ENCODE measurements around the gene RBM33.

The RBM33 gene

DNA sequence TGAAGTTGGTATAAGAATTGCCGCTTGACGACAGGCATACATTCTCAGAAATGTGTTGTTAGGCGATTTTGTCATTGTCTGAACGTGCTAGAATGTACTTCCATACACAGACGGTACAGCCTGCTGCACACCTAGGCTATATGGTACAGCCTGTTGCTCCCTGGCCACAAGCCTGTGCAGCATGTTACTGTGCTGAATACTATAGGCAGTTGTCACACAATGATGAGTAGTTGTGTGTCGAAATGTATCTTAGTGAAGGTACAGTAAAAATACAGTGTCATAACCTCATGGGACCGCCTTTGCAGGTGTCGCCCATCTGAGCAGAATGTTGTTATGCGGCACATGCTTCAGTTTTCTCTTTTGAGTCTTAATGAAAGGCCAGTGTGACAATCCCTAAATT, 101.3 kb downstream of the RBM33 start:
- Histone ChIP-seq H2AFZ (ENCODE audit: low read length) (no peak overlapping the region), H3K27me3 (replicated peaks; ENCODE audit: insufficient read depth, low read length) (no peaks in the 10 kb centered on the region), H3K27ac (ENCODE audit: low read length) (peak overlapping the region; percentile 89), H3K9me3 (replicated peaks; ENCODE audit: insufficient read depth, low read length) (no peaks in the 10 kb centered on the region), H3K4me1 (ENCODE audit: low read length) (peaks cover 90% of the 10 kb centered on the region), H3K9me2 (replicated peaks; ENCODE audit: insufficient read depth, low read length) (no peaks in the 10 kb centered on the region), H3F3A (ENCODE audit: insufficient read depth, low read length) (peaks cover 49% of the 10 kb centered on the region), H3K79me2 (ENCODE audit: low read length) (peaks cover 76% of the 10 kb centered on the region), H3K36me3 (replicated peaks; ENCODE audit: insufficient read depth, low read length) (peaks cover 21% of the 10 kb centered on the region), H3K4me2 (ENCODE audit: low read depth, low read length) (peak overlapping the region; percentile 44), H3K9ac (ENCODE audit: low read length) (peak overlapping the region; percentile 22), H3K4me3 (ENCODE audit: low read length) (no peak overlapping the region), H4K20me1 (ENCODE audit: insufficient read depth, low read length) (no peaks in the 10 kb centered on the region)
- no peak for DNase-seq
- TF ChIP-seq EZH2phosphoT487 (IDR thresholded peaks at IDR 0.05; ENCODE audit: low read length): no peak
- no peak for TF ChIP-seq EZH2 (optimal IDR thresholded peaks at IDR 0.05; ENCODE audit: low read depth, low read length)
- TF ChIP-seq, protein P1, sequence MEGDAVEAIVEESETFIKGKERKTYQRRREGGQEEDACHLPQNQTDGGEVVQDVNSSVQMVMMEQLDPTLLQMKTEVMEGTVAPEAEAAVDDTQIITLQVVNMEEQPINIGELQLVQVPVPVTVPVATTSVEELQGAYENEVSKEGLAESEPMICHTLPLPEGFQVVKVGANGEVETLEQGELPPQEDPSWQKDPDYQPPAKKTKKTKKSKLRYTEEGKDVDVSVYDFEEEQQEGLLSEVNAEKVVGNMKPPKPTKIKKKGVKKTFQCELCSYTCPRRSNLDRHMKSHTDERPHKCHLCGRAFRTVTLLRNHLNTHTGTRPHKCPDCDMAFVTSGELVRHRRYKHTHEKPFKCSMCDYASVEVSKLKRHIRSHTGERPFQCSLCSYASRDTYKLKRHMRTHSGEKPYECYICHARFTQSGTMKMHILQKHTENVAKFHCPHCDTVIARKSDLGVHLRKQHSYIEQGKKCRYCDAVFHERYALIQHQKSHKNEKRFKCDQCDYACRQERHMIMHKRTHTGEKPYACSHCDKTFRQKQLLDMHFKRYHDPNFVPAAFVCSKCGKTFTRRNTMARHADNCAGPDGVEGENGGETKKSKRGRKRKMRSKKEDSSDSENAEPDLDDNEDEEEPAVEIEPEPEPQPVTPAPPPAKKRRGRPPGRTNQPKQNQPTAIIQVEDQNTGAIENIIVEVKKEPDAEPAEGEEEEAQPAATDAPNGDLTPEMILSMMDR (IDR thresholded peaks at IDR 0.05; ENCODE audit: low read length): no peak

DNA sequence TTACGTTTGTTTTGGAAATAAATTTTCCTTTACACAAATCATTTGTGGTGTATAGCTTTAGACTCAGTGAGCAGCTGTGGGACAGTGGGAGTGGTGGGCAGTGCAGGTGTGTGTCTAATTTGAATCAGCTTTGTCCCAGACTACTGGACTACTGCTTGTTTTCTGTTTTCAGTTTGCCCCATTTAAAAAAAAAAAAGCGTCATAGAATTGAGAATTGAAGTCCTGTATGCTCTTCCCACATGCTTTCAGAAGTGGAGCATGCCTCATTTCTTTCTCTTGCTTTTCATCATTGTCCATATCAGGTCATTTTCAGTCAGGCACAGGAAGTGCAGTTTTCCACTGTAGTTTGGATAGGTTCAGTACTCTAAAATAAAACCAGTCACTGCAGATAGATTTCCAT, 101.7 kb downstream of the RBM33 start:
- no peaks in the 10 kb centered on the region for H4K20me1 ChIP-seq (ENCODE audit: insufficient read depth, low read length)
- peaks cover 90% of the 10 kb centered on the region for H3K4me1 ChIP-seq (ENCODE audit: low read length)
- TF ChIP-seq EZH2 (optimal IDR thresholded peaks at IDR 0.05; ENCODE audit: low read depth, low read length): no peak
- no peak for TF ChIP-seq EZH2phosphoT487 (IDR thresholded peaks at IDR 0.05; ENCODE audit: low read length)
- TF ChIP-seq, protein P1 (IDR thresholded peaks at IDR 0.05; ENCODE audit: low read length): no peak
- H3K27me3 ChIP-seq (replicated peaks; ENCODE audit: insufficient read depth, low read length): no peaks in the 10 kb centered on the region
- no peak overlapping the region for H2AFZ ChIP-seq (ENCODE audit: low read length)
- no peaks in the 10 kb centered on the region for H3K9me2 ChIP-seq (replicated peaks; ENCODE audit: insufficient read depth, low read length)
- no peaks in the 10 kb centered on the region for H3K9me3 ChIP-seq (replicated peaks; ENCODE audit: insufficient read depth, low read length)
- peak; percentile 71 for DNase-seq
- peak overlapping the region; percentile 45 for H3K4me2 ChIP-seq (ENCODE audit: low read depth, low read length)
- H3K27ac ChIP-seq (ENCODE audit: low read length): peak overlapping the region; percentile 89
- no peak overlapping the region; the same call in 1 of the 2 replicates for H3K4me3 ChIP-seq (ENCODE audit: low read length)
- H3K36me3 ChIP-seq (replicated peaks; ENCODE audit: insufficient read depth, low read length): peaks cover 21% of the 10 kb centered on the region
- H3K9ac ChIP-seq (ENCODE audit: low read length): peak overlapping the region; percentile 37
- H3K79me2 ChIP-seq (ENCODE audit: low read length): peaks cover 80% of the 10 kb centered on the region
- H3F3A ChIP-seq (ENCODE audit: insufficient read depth, low read length): peaks cover 44% of the 10 kb centered on the region

DNA sequence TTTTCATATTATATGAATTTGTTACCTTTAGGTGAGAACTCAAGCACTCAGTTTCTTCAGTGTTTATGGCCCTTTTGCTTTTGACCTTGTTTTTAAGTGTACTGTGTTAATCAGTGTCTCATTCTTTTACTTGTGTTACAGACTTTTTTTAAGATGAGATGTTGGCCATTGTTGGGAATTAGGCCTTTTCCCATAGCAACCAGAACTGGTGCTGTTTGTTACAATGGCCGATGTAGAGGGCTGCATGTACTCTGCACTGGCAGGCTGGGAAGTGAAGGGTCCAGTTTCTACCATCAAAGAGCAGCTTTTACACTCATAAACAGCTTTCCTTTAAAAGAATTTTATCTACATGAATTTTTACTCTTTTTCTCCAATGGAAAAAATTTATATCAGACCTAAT, 102.7 kb downstream of the RBM33 start:
- H3K4me1 ChIP-seq (ENCODE audit: low read length): peaks cover 92% of the 10 kb centered on the region
- TF ChIP-seq EZH2 (optimal IDR thresholded peaks at IDR 0.05; ENCODE audit: low read depth, low read length) (no peak), EZH2phosphoT487 (IDR thresholded peaks at IDR 0.05; ENCODE audit: low read length) (no peak)
- TF ChIP-seq, protein P1 (IDR thresholded peaks at IDR 0.05; ENCODE audit: low read length): no peak
- peak overlapping the region; percentile 45 for H3K4me2 ChIP-seq (ENCODE audit: low read depth, low read length)
- H3K27me3 ChIP-seq (replicated peaks; ENCODE audit: insufficient read depth, low read length): no peaks in the 10 kb centered on the region
- DNase-seq: no peak
- H3K9ac ChIP-seq (ENCODE audit: low read length): 0 out of 2 replicates have a peak overlapping the region, but pooled peaks have one; percentile 37
- H3K27ac ChIP-seq (ENCODE audit: low read length): peak overlapping the region; percentile 89; the same call in 1 of the 2 replicates
- H3K79me2 ChIP-seq (ENCODE audit: low read length): peaks cover 90% of the 10 kb centered on the region
- H2AFZ ChIP-seq (ENCODE audit: low read length): no peak overlapping the region
- no peaks in the 10 kb centered on the region for H3K9me3 ChIP-seq (replicated peaks; ENCODE audit: insufficient read depth, low read length)
- H3K36me3 ChIP-seq (replicated peaks; ENCODE audit: insufficient read depth, low read length): peaks cover 21% of the 10 kb centered on the region
- H3K9me2 ChIP-seq (replicated peaks; ENCODE audit: insufficient read depth, low read length): no peaks in the 10 kb centered on the region
- no peak overlapping the region for H3K4me3 ChIP-seq (ENCODE audit: low read length)
- H3F3A ChIP-seq (ENCODE audit: insufficient read depth, low read length): peaks cover 39% of the 10 kb centered on the region
- H4K20me1 ChIP-seq (ENCODE audit: insufficient read depth, low read length): no peaks in the 10 kb centered on the region
